NCI-H2171 (cell line): ENCODE data around the gene IPO5.
"Not testable (repeated sequence)": the region's sequence is repeated elsewhere in the genome, so short reads cannot be mapped to it uniquely, and the experiment has no call there.

ENCODE experiments used
- DNase-seq: peaks from one replicate; lab custom pipeline; 2025; lab: John Stamatoyannopoulos, UW

IPO5 gene

DNA sequence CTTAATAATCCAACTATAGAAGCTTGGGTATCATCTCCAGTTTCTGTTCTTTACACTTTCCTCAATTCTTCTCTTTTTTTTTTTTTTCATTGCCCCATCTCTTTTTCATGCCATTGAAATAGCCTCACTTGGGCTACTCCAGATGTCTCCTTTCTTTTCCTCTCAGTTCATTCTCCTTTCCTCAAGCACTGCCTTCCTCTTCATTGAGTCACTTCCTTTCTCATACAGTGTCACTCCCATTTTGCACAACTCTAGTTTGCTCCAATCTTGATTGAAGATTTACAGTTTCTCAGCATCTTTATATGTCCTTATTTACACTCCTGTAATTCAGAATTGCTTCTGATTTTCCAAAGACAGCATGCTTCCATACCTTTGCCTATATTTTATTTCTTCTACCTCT, 61.3 kb downstream of the IPO5 start:
- DNase-seq, result no peak

- DNase-seq, result no peak
Measured at GRCh38 chr13:98018293-98018692, 64.8 kb downstream of the IPO5 start.

- DNase-seq, result no peak
Measured at GRCh38 chr13:98019186-98019585, 65.7 kb downstream of the IPO5 start.

GRCh38 chr13:98020271-98020670, 66.8 kb downstream of the IPO5 start:
- no peak for DNase-seq

GRCh38 chr13:98022210-98022609, 68.7 kb downstream of the IPO5 start:
- DNase-seq, result no peak

DNA sequence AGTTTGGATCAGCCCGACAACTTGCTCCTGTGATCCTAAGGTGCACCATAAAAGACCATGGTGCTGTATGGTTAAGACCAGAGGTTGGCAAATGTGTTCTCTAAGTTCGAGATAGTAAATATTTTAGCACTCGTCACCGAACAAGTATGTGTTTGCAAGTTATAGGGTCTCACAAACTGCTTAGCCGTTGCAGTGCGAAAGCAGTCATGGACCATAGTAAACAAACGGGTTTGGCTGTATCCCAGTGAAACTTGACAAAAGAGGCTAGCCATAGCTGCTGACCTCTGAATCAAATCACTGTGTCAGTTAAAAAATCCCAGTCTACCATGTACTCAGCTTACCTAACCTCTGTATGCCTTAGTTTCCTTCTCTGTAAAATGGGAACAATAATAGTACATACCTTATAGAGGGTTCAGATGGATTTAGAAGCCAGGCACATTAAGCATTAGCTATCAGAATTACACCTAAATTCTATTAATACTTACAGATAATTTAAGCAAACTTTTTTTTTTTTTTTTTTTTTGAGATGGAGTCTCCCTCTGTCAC, 72.1 kb downstream of the IPO5 start:
- no peak for DNase-seq

- DNase-seq, result no peak
Measured at GRCh38 chr13:98026457-98026857, 73.0 kb downstream of the IPO5 start.

- no peak for DNase-seq
Measured at GRCh38 chr13:98032168-98032567, 78.7 kb downstream of the IPO5 start.

GRCh38 chr13:98033277-98034247, 80.1 kb downstream of the IPO5 start:
- no peak for DNase-seq

- no peak for DNase-seq
Measured at GRCh38 chr13:98035373-98035772, 81.9 kb downstream of the IPO5 start.

DNA sequence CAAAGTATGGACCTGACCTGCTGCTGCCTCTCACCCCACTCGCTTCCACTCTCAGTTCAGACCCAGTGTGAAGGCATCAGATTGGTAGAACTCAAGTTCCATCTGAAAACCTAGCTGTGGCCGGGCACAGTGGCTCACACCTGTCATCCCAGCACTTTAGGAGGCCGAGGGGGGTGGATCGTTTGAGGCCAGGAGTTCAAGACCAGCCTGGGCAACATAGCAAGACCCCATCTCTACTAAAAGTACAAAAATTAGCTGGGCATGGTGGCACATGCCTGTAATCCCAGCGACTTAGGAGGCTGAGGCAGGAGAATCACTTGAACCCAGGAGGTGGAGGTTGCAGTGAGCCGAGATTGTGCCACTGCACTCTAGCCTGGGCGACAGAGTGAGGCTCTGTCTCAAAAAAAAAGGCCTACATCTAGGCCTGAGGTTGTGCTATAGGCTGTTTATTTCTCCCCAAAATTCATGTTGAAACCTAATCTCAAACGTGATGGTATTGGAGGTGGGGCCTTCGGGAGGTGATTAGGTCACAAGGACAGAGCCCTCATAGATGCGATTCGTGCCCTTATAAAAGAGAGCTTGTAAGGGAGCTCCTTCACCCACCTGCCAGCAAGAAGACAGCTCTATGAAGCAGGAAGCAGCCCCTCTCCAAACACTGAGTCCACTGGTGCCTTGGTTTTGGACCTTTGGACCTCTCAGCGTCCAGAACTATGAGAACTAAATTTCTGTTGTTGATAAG, 83.3 kb downstream of the IPO5 start:
- DNase-seq, result not testable (repeated sequence)

DNA sequence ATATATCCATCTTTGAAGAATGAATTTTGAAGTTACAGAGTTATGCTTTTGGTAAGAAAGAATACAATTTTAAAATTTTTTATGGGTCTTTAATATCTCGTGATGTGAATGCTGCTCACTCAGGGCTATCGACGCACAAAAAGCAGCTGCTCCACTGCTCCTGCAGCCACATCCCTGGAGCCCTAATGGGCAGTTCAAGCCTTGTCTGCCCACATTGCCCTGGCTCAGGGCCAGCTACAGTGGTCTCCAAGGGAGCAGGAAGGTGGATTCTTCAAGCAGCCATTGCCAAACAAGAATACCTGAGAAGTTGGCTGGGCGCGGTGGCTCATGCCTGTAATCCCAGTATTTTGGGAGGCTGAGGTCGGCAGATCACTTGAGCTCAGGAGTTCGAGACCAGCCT, 85.8 kb downstream of the IPO5 start:
- no peak for DNase-seq

- DNase-seq, result no peak
Measured at GRCh38 chr13:98039964-98040363, 86.5 kb downstream of the IPO5 start.

- no peak for DNase-seq
Measured at GRCh38 chr13:98041081-98041820, 87.8 kb downstream of the IPO5 start.

DNA sequence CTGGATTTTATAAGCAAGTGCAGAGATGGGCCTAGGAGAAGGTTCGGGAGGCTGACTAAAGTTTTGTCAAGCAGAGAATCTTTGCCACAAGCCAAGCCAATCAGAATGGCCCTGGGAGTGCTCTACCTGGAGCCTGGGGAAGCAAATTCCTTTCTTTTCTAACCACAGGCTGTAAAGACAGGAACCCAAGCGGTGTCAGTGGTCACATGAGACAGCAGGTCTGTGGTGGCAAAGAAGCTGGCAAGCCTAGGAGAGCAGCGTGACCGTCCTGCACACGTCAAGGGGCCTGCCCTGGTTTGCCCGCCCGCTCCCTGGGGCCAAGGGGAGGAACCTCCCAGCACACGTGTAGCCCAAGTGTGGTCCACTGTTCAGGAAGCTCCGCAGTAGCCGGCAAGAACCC, 90.8 kb downstream of the IPO5 start:
- DNase-seq, result no peak

DNA sequence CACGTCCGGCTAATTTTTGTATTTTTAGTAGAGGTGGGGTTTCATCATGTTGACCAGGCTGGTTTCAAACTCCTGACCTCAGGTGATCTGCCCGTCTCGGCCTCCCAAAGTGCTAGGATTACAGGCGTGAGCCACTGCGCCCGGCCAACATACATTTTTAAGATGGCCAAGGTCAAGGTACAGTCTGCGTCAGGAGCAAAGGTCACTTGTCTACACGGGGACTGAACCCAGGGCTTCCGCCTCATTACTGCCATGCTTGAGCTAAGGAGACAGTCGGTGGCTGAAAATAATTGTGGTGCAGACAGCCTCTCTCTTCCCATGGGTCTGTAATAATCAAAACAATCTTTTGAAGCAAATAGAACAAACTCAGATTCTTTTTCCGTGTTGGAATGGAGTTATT, 94.3 kb downstream of the IPO5 start:
- DNase-seq, result not testable (repeated sequence)

GRCh38 chr13:98048265-98048664, 94.8 kb downstream of the IPO5 start:
- DNase-seq, result no peak

DNA sequence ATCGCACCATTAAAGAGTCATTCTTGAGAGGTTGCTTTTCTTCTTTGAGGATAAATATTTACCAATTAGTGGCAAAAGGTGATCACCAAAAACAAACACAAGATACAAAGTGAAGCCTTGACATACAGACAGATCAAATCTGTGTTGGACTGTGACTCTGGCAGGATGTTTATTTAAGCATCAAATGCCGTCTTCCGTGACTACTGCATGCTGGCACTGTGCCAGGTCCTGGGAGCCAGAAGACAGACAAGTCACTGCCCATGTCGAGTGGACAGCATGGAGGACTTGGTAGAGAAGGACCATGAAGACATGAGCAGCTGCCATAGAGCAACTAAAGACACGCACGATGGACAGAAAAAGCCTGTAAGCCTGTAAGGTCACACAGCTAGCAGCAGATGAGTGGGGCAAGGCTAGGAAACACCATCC, 96.6 kb downstream of the IPO5 start:
- DNase-seq, result no peak

- no peak for DNase-seq
Measured at GRCh38 chr13:98052412-98052811, 98.9 kb downstream of the IPO5 start.

DNA sequence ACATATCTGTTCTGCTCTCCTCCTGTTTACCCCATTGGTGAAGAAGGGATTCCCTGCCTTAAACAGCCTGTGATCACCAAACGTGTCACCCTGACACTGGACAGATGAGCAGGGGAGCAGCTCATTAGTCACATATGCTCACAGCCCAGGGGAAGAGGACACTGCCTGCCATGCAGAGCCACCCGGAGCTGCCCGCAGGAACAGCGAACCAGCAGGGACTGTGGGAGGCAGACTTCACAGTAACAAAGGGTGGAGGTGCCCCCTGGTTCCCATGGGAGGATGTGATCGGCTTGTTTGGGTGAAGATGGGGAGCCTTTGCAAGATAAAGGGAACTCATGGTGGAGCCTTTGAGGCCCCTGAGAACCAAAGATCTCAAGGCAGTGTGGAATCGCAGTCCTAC, 100.8 kb downstream of the IPO5 start:
- DNase-seq, result no peak

- no peak for DNase-seq
Measured at GRCh38 chr13:98055623-98056022, 102.1 kb downstream of the IPO5 start.

DNA sequence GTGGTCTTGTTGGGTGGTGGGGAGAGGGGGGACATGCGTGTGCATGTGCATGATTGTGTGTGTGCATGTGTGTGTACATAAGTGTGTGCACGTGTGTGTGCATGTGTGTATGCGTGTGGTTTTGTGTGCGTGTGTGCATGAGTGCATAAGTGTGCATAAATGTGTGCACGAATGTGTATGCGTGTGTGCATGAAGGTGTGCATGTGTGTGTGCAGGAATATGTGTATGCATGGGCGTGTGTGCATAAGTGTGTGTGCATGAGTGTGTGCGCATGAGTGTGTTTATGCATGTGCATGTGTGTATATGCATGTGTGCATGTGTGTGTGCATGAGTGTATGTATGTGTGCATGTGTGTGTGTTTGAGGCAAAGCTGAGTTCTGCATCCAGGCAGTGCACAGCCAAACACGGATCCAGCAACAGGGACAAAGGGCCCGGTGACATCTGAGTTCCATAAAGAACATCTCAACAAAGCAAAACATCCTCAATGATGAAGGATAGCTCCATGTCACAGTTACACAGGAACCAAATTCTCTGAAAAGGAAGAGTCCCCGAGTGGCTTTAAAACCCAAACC, 103.5 kb downstream of the IPO5 start:
- DNase-seq, result no peak
